SK-N-MC (cell line): ENCODE data around the gene PLAGL1.

Experiments
- EZH2 ChIP-seq: fragments of 200-600 bp; sonication (generic); IDR thresholded peaks from one replicate; pipeline ENCODE4 v1.6.1; 2017; ENCODE audit warnings: antibody characterized with exemption
- POLR2AphosphoS5 ChIP-seq: IDR thresholded peaks from 2 replicates; pipeline ENCODE4 v1.6.1; 2012; ENCODE audit warnings: mild to moderate bottlenecking, low read depth, low read length, borderline replicate concordance

- TF ChIP-seq EZH2 (no peak), POLR2AphosphoS5 (no peak)
Measured at GRCh38 chr6:143965503-143966171, 42.4 kb downstream of the PLAGL1 start.
